GM12873 (cell line): ENCODE results near the gene PACSIN2.

Experiments used
- TF ChIP-seq, protein P1 (sequence below): IDR thresholded peaks from 2 replicates; pipeline ENCODE4 v1.5.1; 2012; ENCODE audit warnings: low read depth, mild to moderate bottlenecking, moderate library complexity, low read length, control low read depth; ENCODE audit not compliant: insufficient read depth; ENCODE audit errors: missing control alignments

PACSIN2 gene

DNA sequence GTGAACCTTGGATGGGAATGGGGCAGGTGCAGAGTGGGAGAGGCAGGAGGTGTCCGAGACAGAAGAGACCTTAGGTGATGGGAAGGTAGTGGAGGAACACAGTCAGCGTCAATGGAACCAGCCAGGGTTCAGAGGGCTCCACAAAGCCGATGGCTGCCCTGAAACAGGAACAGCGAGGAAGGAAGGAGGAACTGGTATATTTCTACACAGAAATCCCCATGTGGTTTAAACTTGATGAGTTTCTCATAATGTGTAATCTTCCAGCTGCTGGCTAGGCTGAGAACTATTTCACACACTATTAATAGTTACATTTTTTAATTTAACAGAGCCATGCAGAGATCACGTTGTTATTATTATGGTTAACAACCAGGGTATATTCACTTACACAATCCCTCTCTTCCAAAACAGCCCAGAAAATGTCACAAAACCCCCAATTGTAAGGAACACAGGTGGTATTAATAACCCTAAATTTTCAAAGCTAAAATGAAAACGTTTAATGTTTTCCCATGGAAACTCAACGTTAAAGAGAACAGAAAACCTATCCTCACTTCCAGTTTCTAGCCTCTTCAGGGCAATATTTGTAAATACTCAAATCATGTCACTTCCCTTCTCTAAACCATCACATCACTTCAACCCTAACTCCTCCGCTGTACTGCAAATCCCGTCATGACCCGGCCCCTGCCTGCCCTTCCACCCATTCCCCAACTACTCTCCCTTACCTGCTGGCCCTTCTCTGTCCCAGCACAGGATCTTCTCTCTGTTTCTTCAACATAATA lies 83.3 kb downstream of the PACSIN2 start:
- TF ChIP-seq, protein P1, sequence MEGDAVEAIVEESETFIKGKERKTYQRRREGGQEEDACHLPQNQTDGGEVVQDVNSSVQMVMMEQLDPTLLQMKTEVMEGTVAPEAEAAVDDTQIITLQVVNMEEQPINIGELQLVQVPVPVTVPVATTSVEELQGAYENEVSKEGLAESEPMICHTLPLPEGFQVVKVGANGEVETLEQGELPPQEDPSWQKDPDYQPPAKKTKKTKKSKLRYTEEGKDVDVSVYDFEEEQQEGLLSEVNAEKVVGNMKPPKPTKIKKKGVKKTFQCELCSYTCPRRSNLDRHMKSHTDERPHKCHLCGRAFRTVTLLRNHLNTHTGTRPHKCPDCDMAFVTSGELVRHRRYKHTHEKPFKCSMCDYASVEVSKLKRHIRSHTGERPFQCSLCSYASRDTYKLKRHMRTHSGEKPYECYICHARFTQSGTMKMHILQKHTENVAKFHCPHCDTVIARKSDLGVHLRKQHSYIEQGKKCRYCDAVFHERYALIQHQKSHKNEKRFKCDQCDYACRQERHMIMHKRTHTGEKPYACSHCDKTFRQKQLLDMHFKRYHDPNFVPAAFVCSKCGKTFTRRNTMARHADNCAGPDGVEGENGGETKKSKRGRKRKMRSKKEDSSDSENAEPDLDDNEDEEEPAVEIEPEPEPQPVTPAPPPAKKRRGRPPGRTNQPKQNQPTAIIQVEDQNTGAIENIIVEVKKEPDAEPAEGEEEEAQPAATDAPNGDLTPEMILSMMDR = no peak

- TF ChIP-seq, protein P1 = no peak
These were observed 84.0 kb downstream of the PACSIN2 start for GRCh38 chr22:42930810-42931420.

DNA sequence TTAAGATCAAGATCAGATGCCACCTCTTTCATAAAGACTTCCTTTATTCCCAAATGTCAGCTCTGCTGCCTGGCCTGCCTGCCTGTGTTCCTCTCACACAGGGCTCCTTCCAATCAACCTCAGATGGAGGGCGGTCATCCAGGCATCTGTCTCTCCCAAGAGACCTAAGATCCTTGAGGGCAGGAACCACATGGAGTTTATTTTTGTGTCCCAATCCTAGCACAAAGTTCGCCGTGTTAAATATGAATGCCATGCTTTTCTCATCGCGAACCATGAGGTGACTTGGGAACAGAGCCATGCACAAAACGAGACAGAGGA lies 85.2 kb downstream of the PACSIN2 start:
- TF ChIP-seq, protein P1 = no peak

- TF ChIP-seq, protein P1 = no peak
These were observed 85.7 kb downstream of the PACSIN2 start for GRCh38 chr22:42928969-42929837.

- TF ChIP-seq, protein P1 = no peak
These were observed 87.0 kb downstream of the PACSIN2 start for GRCh38 chr22:42927966-42928365.

GRCh38 chr22:42926768-42927167 lies 88.2 kb downstream of the PACSIN2 start:
- TF ChIP-seq, protein P1 = no peak

DNA sequence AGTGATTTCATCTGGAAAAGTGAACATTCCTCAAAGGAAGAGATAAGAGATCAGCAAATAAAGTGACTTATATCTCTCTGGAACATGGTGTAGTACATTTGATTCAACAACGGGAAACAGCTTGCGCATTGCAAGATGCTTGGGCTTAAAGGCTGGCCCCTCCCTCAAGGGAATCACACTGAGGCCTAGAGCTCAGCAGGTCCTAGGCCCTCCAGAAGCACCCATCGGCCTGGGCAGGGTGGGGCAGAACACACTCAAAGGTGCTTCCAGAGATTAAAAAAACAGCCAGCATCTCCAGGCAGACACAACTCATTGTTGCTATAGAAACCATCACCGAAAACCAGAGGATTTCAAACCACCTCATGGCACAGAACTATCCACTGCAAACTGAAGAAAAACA lies 88.8 kb downstream of the PACSIN2 start:
- TF ChIP-seq, protein P1 = no peak
